AML-193 (cell line): ENCODE data around the gene DPYSL3.
A peak's percentile ranks its signal among the peaks of the same experiment; 100 is the strongest.
"Not testable (repeated sequence)": the region's sequence is repeated elsewhere in the genome, so short reads cannot be mapped to it uniquely, and the experiment has no call there.

Source experiments
- DNase-seq, 2 experiments: peaks; one replicate each; lab custom pipeline; 2025; lab: John Stamatoyannopoulos, UW

The DPYSL3 gene

DNA sequence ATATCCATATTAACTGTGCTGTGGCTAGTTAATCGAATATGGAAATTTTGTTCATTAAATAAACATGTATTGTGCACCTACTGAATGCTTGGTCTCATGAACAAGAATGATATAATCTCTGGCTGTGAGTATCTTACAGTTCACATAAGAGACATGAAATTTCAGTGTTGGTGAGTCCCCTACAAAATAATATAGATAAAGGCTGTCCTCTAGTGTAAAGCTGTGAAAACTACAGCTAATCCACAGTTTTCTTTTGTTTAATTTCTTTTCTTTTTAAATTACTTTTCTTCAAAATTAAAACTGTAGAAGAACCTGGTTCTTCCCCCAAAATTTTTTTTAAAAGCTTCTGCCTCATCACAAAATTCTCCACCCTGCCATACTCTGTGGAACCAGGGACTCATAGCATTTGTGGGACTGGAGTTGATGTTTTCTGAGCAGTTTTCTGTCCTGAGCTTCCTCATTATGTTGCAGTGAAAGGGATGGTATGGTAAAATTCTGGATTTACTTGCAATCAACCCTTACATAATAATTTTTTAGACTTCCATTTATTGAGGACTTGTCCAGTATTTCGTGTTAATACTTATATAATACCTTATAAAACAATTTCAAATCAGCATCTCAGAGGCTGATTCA is 140.0 kb downstream of the DPYSL3 start:
- peak; percentile 19 to 20 for DNase-seq

DNA sequence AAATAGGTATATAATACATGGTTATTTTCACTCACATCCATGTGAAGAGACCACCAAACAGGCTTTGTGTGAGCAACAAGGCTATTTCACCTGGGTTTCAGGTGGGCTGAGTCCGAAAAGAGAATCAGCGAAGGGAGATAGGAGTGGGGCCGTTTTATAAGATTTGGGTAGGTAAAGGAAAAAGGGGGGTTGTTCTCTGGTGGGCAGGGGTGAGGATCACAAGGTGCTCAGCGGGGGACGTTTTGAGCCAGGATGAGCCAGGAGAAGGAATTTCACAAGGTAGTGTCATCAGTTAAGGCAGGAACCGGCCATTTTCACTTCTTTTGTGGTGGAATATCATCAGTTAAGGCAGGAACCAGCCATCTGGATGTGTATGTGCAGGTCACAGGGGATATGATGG is 142.5 kb downstream of the DPYSL3 start:
- not testable (repeated sequence) for DNase-seq

DNA sequence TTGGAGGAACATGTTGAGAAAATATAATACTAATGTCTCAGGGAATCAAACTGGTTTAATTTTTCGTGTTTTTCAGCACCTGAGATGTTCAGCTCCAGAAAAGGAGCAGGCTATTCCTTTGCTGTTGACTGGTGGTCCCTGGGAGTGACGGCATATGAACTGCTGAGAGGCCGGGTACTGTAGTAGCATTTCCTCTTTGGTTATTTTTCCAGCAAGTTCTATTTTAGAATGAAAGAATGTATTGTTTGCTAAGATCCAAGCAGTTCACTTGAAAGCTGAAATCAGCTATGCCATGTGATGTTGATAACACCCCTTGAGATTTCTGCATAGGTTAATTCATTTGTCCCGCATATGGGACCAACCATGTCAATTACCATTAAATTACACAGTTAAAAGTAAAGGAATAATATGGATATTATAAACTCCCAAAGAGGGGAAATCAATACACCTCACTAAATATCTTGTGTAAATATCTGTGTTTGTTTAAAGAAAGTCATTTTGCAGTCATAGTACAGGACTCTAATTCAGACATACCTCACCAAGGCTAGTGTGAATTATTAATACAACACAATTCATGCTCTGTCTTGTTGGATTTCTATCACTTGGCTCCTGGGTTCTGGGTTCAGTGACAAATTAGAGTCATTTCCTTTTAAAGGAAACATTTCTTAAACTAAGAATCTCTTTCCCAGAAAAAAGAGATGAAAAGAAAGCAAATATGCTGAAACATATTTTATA is 148.3 kb downstream of the DPYSL3 start:
- DNase-seq, result no peak

DNA sequence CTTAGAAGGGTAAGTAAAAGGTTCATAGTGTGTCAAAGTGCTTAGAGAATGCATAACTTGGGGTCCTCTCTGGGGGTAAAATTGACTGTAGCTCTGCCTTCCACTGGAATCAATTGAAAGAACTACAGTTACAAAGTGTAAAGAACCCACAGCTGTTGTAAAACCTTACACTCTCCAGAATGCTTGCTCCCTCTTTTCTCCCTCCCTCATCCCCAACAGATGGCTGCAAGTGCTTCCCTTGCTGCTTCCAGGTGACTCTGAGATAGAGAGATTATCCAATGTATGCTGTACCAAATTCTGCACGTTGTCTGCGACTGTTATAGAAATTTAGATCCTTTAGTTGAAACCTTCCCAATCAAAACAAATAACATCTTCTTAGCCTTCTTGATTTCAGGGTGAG is 149.1 kb downstream of the DPYSL3 start:
- DNase-seq, result no peak

DNA sequence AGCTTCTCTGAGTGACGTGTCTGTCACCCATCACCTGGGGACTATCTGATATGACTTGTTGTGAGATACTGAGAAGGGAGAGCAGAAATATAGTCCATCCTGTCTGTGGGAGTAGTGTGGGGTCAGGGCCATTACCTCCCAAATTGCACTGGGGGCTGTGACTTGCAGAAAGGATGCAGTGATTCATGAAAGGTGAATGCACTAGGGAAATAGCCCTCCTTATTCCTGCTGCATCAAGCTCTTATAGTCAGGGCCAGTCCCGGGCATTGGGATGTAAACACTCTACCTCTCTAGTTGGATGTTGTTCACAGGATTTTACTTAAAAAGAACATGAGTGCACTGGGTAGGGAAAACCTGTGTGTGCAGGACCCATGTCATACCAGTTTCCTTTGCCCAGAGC is 150.3 kb downstream of the DPYSL3 start:
- no peak for DNase-seq

DNA sequence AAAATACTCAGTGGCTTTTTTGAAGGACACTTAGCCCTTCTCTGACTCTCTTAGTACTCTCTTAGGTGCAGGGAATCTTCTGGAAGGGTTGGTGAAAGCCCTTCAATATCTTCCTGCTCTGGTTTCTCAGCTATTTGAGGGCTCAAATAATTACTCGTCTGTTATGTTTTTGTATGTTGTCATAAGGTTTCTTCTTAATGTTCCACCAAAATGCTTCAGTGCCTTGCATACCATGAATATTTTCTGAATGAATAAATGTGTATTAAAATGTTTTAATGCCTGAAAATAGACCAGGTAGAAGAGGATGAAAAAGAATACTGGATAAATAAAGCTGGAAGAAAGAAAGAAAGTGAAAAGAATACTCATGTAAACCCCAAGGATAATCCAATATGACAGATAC is 150.8 kb downstream of the DPYSL3 start:
- DNase-seq, result no peak

DNA sequence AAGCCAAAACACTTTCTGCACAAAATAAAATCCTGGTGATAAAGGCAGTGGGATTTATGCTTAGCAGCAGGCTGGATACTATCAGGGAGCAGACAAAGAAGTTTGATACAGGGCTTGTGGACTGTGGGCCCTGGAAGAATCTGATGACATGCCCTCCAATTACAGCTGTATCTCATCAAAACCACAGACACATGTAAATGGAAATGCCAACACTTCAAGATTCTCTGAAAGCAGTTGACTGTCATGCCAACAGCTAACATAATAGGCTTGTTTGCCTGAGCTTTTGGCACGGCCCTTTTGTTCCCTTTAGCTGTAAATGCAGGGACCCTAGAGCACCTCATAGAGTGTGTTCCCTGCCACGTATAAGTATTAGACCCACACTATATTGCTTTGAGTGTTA is 160.6 kb downstream of the DPYSL3 start:
- no peak for DNase-seq

DNA sequence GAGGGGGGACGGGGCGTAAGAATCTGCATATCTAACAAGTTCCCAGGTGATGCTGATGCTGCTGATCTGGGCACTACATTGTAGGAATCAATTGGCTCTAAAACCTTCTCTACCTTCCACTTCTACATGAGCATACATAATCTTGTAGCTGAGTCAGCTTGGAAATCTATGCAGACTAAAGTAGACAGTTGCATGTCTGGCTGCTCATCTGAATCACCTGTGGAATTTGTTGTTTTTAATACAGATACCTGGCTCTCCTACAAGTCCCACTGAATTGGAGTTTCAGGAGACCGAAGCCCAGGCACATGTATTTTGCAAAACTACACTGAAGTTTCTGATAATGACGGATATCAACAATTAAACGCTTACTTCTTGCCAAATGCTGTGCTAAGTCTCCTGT is 161.4 kb downstream of the DPYSL3 start:
- no peak for DNase-seq

DNA sequence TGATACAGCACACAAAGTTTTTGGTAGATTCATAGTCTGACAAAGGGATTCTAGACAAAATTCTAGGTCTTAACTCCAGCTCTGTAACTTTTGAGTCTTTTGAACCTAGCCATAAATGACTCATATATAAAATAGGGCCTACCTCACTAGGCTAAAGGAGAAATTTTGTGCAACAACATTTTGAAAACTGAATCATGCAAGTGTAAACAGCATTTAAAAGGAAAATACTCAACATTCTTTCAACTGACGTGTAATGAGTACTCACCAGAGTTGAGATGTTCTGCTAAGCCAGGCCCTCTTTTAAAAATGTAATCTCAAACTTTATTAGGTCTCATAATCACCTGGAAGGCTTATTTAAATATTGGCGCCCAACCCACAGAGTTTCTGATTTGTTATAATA is 161.8 kb downstream of the DPYSL3 start:
- no peak for DNase-seq

DNA sequence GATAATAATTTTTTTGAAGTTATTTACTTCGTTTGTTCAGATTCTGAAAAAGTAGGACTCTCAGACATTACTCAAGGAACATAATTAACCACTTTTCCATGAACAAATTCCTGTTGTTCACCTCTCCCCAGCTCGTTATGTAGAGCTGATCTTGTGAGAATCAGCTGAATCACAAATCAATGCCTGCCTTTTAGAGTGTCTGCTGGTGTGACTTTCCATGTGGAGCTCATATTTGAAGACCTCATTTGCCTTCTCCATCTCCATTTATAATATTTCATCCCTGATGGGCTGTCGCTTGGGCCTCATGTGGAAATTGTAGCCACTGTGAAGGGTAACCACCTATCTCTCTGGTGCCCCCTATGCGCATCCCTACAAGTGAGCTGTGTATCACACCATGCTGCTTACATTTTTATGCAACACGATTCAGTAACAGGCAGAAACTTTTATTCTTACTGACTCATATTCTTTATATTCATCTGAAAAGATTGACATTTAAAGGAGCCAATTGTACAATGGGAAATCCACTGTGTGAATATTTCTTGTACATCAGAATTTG is 163.8 kb downstream of the DPYSL3 start:
- DNase-seq, result no peak

DNA sequence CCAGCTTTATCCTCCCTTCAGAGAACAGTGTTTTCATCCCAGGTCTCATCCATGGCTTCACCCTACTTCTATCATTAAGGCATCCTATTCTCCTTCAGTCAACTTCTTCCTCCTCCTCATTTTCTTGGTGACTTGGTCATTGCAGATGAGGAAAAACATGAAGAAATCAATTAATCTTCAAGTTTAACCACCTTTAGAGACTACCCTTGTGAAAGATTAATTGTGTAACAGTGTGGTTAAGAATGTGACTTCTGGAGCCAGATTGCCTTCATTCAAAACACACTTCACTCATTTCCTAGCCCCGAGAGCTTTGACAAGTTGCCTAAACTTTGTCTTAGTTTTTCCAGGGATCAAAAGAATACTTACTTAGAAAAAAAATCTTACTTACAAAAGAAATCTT is 165.0 kb downstream of the DPYSL3 start:
- DNase-seq, result peak; percentile 20 to 41

DNA sequence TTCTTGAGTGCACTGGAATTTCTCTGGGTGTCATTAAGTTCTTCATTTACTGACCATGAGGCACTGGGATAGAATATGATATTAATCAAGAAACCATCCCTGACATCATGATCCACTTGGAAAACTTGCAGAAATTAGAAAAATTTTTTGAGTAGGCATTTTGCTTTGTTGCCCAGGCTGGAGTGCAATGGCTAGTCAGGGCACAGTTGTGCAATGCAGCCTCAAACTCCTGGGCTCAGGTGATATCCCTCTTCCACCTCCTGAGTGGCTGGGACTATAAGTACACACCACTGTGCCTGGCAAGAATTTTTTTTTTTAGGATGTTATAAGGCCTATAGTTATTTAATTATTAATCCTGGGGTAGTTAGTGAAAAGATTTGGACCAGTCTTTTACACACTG is 168.5 kb downstream of the DPYSL3 start:
- DNase-seq, result no peak

DNA sequence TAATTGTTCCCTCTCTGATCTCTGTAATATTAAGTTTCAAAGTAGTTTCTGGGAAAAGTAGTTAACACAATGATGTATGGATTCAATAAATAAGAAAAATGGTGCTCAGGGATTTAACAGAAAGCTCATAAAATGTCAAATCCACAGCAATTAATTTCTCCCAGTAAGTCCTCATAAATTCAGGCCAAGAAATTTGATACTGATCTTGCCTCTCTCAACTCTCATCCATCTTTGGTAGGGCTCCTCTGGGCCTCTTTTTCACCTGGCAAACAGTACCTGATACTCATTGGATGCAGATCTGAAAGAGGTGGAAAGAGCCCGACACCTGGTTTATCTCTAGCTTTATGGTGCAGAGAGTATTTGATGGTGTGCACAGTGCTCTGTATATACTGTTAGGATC is 168.9 kb downstream of the DPYSL3 start:
- no peak for DNase-seq
